ENCODE measurements around the gene EFEMP2.
"Not testable (repeated sequence)": the region's sequence is repeated elsewhere in the genome, so short reads cannot be mapped to it uniquely, and the experiment has no call there.

Gene EFEMP2

DNA sequence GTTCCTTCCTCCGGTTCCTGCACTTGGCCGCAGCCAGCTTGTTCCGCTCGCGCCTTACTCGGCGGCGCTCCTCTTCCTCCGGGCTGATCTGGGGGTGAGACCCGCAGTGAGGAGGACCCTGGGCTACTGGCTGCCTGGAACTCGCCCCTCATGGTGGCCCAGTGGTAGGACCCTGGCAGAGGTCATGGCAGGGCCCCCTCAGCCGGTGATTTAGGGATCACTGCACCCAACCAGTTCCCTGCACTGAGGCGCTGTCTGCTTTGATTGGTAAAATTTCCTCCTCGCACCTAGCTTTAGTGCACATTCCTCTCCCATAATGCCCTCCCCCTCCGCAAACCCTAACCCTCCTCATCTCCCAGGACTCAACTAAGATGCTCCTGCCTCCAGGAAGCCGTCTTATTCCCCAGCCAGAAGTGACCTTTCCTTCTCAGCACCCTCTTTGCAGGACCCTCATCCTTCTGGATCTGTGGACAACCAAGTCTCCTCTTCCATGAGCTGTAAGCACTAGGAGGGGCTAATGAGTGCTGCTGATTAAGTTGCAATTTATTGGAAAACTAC lies 21.5 kb upstream of the EFEMP2 start:
- Mint-ChIP-seq H3K36me3 (ENCODE audit: low read depth) (peaks cover 2% of the 10 kb centered on the region), H3K4me1 (ENCODE audit: low read depth) (peaks cover 53% of the 10 kb centered on the region), H3K4me3 (peak overlapping the region; percentile 65)

GRCh38 chr11:65892661-65893317 lies 20.2 kb upstream of the EFEMP2 start:
- peaks cover 57% of the 10 kb centered on the region for H3K4me1 Mint-ChIP-seq (ENCODE audit: low read depth)
- no peaks in the 10 kb centered on the region for H3K9me3 Mint-ChIP-seq
- H3K36me3 Mint-ChIP-seq (ENCODE audit: low read depth) = peaks cover 4% of the 10 kb centered on the region
- peak overlapping the region; percentile 84 for H3K27ac Mint-ChIP-seq
- peak overlapping the region; percentile 65 for H3K4me3 Mint-ChIP-seq
- H3K27me3 Mint-ChIP-seq (ENCODE audit: low read depth) = no peaks in the 10 kb centered on the region

More for the DNA sequence above, 21.5 kb upstream of the EFEMP2 start:
- H3K9me3 Mint-ChIP-seq = no peaks in the 10 kb centered on the region
- peak overlapping the region; percentile 84 for H3K27ac Mint-ChIP-seq
- H3K27me3 Mint-ChIP-seq (ENCODE audit: low read depth) = no peaks in the 10 kb centered on the region

DNA sequence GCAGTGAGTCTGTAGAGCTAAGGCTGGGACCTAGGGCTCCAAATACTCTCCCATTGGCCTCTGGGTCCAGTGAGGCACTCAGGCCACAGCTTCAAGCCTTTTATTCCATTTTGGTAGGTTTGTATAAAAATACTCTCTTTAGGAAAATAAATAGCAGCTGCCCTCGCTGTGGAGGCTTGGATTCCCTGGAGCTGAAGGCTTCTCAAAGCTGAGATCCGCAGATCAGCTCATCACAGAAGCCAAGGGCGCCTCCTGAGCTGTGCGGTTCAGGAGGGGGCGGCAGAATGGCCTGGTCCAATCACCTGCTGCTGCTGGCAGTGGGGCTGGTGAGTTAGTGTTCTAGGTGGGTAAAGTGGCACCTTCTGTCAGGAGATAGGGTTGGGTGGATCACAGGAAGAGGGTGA lies 19.5 kb upstream of the EFEMP2 start:
- H3K27ac Mint-ChIP-seq = peak overlapping the region; percentile 76
- H3K4me3 Mint-ChIP-seq = peak overlapping the region; percentile 65
- H3K27me3 Mint-ChIP-seq (ENCODE audit: low read depth); H3K9me3 Mint-ChIP-seq; H3K36me3 Mint-ChIP-seq (ENCODE audit: low read depth): not testable (repeated sequence)
- peaks cover 57% of the 10 kb centered on the region for H3K4me1 Mint-ChIP-seq (ENCODE audit: low read depth)

- Mint-ChIP-seq H3K4me1 (ENCODE audit: low read depth) (peaks cover 58% of the 10 kb centered on the region), H3K27ac (peak overlapping the region; percentile 76), H3K9me3 (no peaks in the 10 kb centered on the region), H3K27me3 (ENCODE audit: low read depth) (no peaks in the 10 kb centered on the region), H3K36me3 (ENCODE audit: low read depth) (peaks cover 8% of the 10 kb centered on the region), H3K4me3 (peak overlapping the region; percentile 73)
Measured at GRCh38 chr11:65891219-65892136, 18.9 kb upstream of the EFEMP2 start.

DNA sequence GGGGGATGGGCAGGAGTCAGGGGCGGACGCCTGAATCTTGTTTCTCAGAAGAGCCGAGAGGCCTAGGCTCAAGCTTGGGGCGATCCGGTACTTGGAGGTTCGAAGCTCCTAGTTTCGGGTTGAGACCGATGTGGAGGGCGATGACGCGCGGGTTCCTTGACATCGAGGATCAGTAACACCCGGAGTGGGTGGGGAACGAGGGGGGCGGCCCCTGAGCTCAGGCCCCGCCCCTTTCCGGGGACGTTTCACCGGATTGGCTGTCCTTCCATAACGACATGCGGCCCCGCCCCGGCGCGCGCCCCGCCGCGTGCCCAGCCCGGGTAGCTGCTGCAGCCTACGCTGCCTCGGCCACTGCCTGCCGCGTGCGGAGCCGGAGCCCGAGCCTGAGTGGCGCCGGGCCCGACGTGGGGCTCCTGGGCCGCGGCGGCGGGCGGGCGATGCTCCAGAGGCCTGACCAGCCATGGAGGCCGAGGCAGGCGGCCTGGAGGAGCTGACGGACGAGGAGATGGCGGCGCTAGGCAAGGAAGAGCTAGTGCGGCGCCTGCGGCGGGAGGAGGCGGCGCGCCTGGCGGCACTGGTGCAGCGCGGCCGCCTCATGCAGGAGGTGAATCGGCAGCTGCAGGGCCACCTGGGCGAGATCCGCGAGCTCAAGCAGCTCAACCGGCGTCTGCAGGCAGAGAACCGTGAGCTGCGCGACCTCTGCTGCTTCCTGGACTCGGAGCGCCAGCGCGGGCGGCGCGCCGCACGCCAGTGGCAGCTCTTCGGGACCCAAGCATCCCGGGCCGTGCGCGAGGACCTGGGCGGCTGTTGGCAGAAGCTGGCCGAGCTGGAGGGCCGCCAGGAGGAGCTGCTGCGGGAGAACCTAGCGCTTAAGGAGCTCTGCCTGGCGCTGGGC lies 18.0 kb upstream of the EFEMP2 start, which contains the start of gene CCDC85B:
CCDC85B (plus strand) TSS at position 350 of the 895 bp plus-strand sequence; CDS start at position 461, 111 bp downstream.
- H3K9me3 Mint-ChIP-seq = no peaks in the 10 kb centered on the region
- H3K36me3 Mint-ChIP-seq (ENCODE audit: low read depth) = peaks cover 9% of the 10 kb centered on the region
- H3K27me3 Mint-ChIP-seq (ENCODE audit: low read depth) = no peaks in the 10 kb centered on the region
- H3K4me1 Mint-ChIP-seq (ENCODE audit: low read depth) = peaks cover 56% of the 10 kb centered on the region
- peak within 1 kb of the TSS; percentile 97 for H3K27ac Mint-ChIP-seq
- peak within 1 kb of the TSS; percentile 92 for H3K4me3 Mint-ChIP-seq

- no peaks in the 10 kb centered on the region for H3K27me3 Mint-ChIP-seq (ENCODE audit: low read depth)
- peaks cover 23% of the 10 kb centered on the region for H3K36me3 Mint-ChIP-seq (ENCODE audit: low read depth)
- H3K27ac Mint-ChIP-seq = peak within 1 kb of the TSS; percentile 97
- H3K4me3 Mint-ChIP-seq = peak within 1 kb of the TSS; percentile 92
- peaks cover 60% of the 10 kb centered on the region for H3K4me1 Mint-ChIP-seq (ENCODE audit: low read depth)
- no peaks in the 10 kb centered on the region for H3K9me3 Mint-ChIP-seq
Measured at GRCh38 chr11:65888163-65888814, 15.7 kb upstream of the EFEMP2 start, which contains the start of gene FIBP. Gene FIBP, minus strand, starts transcription at chr11:65888471. Its CDS starts 53 bp downstream, at chr11:65888418.

- no peaks in the 10 kb centered on the region for H3K27me3 Mint-ChIP-seq (ENCODE audit: low read depth)
Measured at GRCh38 chr11:65887723-65888162, 15.1 kb upstream of the EFEMP2 start.

DNA sequence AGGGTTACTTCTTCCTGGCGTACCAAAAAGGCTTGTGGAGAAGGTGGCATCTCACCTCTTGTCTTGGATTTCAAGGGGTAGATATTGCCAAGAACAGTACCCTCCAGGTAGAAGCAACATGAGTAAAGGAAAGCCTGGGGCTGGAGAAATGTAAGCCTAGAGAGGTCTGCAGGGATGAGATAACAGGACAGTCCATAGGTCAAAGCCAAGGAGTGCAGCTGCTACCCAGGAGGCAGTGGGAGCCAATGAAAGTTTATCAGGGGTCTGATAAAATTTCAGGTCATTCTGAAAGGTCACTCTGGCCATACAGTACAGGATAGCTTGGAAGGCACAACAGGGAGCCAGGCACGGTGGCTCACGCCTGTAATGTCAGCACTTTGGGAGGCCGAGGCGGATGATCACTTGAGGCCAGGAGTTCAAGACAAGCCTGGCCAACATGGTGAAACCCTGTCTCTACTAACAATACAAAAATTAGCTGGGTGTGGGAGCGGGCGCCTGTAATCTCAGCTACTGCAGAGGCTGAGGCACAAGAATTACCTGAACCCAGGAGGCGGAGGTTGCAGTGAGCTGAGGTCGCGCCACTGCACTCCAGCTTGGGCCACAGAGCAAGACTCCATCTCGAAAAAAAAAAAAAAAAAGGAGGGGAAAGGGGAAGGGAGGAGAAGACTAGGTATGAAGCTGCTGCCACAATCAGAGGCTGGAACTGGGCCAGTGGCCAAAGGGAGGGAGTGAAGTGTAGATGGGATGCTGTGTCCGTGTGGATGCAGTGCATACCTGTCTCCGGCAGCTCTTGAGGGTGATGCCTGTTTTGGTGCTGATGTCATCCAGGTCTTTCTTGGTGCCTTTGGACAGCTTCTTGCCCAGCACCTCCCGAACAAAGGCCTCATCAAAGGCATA lies 14.5 kb upstream of the EFEMP2 start:
- Mint-ChIP-seq H3K27me3 (ENCODE audit: low read depth) (no peaks in the 10 kb centered on the region), H3K36me3 (ENCODE audit: low read depth) (peaks cover 23% of the 10 kb centered on the region), H3K4me1 (ENCODE audit: low read depth) (peaks cover 48% of the 10 kb centered on the region), H3K27ac (peak overlapping the region; percentile 45), H3K9me3 (no peaks in the 10 kb centered on the region), H3K4me3 (peak overlapping the region; percentile 92)

More at GRCh38 chr11:65887723-65888162, 15.1 kb upstream of the EFEMP2 start:
- Mint-ChIP-seq H3K4me1 (ENCODE audit: low read depth) (peaks cover 54% of the 10 kb centered on the region), H3K36me3 (ENCODE audit: low read depth) (peaks cover 23% of the 10 kb centered on the region), H3K4me3 (peak overlapping the region; percentile 92), H3K27ac (peak overlapping the region; percentile 97), H3K9me3 (no peaks in the 10 kb centered on the region)

- Mint-ChIP-seq H3K36me3 (ENCODE audit: low read depth) (peaks cover 23% of the 10 kb centered on the region), H3K4me3 (peak overlapping the region; percentile 92), H3K4me1 (ENCODE audit: low read depth) (peaks cover 46% of the 10 kb centered on the region)
Measured at GRCh38 chr11:65885808-65886536, 13.4 kb upstream of the EFEMP2 start.

DNA sequence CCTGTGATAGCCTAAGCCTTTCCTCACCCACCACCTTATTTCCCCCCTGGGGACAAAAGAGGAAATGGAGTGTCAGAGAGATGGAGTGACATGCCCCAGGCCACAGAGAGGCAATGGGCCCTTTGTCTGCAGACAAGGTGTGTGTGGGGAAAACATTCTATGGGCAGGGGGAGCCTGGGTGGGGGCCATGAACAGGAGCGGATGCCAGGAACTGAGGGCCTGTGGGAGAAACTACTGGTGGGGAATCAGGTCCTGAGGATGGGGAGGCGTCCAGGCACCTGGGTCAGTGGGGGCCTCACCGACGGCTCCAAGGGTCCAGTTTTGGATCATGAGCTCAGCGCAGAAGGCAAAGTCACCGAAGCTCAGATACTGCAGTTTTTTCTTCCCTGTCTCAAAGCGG lies 12.6 kb upstream of the EFEMP2 start:
- Mint-ChIP-seq H3K27me3 (ENCODE audit: low read depth) (no peaks in the 10 kb centered on the region), H3K36me3 (ENCODE audit: low read depth) (peaks cover 23% of the 10 kb centered on the region), H3K4me3 (no peak overlapping the region), H3K27ac (no peak overlapping the region), H3K9me3 (no peaks in the 10 kb centered on the region), H3K4me1 (ENCODE audit: low read depth) (peaks cover 52% of the 10 kb centered on the region)

More at GRCh38 chr11:65885808-65886536, 13.4 kb upstream of the EFEMP2 start:
- no peaks in the 10 kb centered on the region for H3K27me3 Mint-ChIP-seq (ENCODE audit: low read depth)
- H3K27ac Mint-ChIP-seq = no peak overlapping the region
- no peaks in the 10 kb centered on the region for H3K9me3 Mint-ChIP-seq

- Mint-ChIP-seq H3K27me3 (ENCODE audit: low read depth) (no peaks in the 10 kb centered on the region), H3K36me3 (ENCODE audit: low read depth) (peaks cover 23% of the 10 kb centered on the region), H3K9me3 (no peaks in the 10 kb centered on the region), H3K4me3 (peak overlapping the region; percentile 46), H3K4me1 (ENCODE audit: low read depth) (peaks cover 46% of the 10 kb centered on the region), H3K27ac (peak overlapping the region; percentile 65)
Measured at GRCh38 chr11:65884716-65885092, 12.1 kb upstream of the EFEMP2 start.

Measured in T-helper 1 cell treated with Interleukin-12 subunit alpha and Interleukin-12 subunit beta and Interleukin-4 antibody, amounts not matched to agents 30 μg/mL and 1 μg/mL, for 36 hours (primary cell).